K562 (cell line): Measurements from ENCODE around the gene PPP1R14D.

ENCODE experiments used
- MEF2A ChIP-seq: IDR thresholded peaks from 2 replicates; pipeline ENCODE4 v1.6.1; 2011; ENCODE audit warnings: low read depth, mild to moderate bottlenecking, low read length, moderate library complexity; ENCODE audit not compliant: control insufficient read depth
- POLR2AphosphoS5 ChIP-seq: IDR thresholded peaks from 2 replicates; pipeline ENCODE4 v1.6.1; 2011; ENCODE audit warnings: mild to moderate bottlenecking, low read depth, low read length, moderate library complexity; ENCODE audit not compliant: control insufficient read depth, insufficient read depth
- SETDB1 ChIP-seq: IDR thresholded peaks from one replicate; pipeline ENCODE4 v1.6.1; 2012; ENCODE audit warnings: low read length, control low read depth, inconsistent platforms
- YBX1 ChIP-seq: fragments of 450-650 bp; IDR thresholded peaks from 2 replicates; pipeline ENCODE4 v1.7.1; 2016; ENCODE audit warnings: mild to moderate bottlenecking
- ZNF143 ChIP-seq: sonication (generic); formaldehyde crosslinking; IDR thresholded peaks from 2 replicates; pipeline ENCODE4 v1.9.0; 2022; ENCODE audit warnings: mild to moderate bottlenecking, missing genetic modification reagents
- ZNF830 ChIP-seq: fragments of 250-450 bp; sonication (Bioruptor Pico); IDR thresholded peaks from 2 replicates; pipeline ENCODE4 v1.5.0; 2021; ENCODE audit warnings: mild to moderate bottlenecking
- ZSCAN29 ChIP-seq: fragments of 450-650 bp; IDR thresholded peaks from 2 replicates; pipeline ENCODE4 v1.6.1; 2017
- TF ChIP-seq, protein P1 (sequence below), 3 experiments: IDR thresholded peaks in 2 of 3; conservative IDR thresholded peaks in 1 of 3; 2 replicates each; pipeline ENCODE4 v1.5.1; 2011 to 2012; ENCODE audit warnings: low read length in 3 of 3, mild to moderate bottlenecking in 3 of 3, control low read depth in 2 of 3, improper control_type of control experiment in 1 of 3, inconsistent platforms in 1 of 3, low read depth in 1 of 3, mixed read lengths in 1 of 3, moderate library complexity in 1 of 3; ENCODE audit not compliant: insufficient read depth in 2 of 3
- TF ChIP-seq, protein P2 (sequence below): fragments of 250-450 bp; sonication (Bioruptor Pico); IDR thresholded peaks from 2 replicates; pipeline ENCODE4 v1.8.0; 2021; ENCODE audit warnings: moderate library complexity, mild to moderate bottlenecking, inconsistent platforms
- TF ChIP-seq, protein P3 (sequence below): sonication (generic); formaldehyde crosslinking; IDR thresholded peaks from 2 replicates; pipeline ENCODE4 v1.9.0; 2022; ENCODE audit warnings: mild to moderate bottlenecking, missing genetic modification reagents
- TF ChIP-seq, protein P4 (sequence below), 2 experiments: fragments of 450-650 bp in 1 of 2; sonication (generic) in 1 of 2; formaldehyde crosslinking in 1 of 2; IDR thresholded peaks in 1 of 2; conservative IDR thresholded peaks in 1 of 2; 2 replicates each; pipeline versions ENCODE4 v1.6.1 to v1.8.1; 2016 to 2023; ENCODE audit warnings: mild to moderate bottlenecking in 2 of 2, moderate library complexity in 2 of 2, inconsistent platforms in 1 of 2, missing genetic modification reagents in 1 of 2
- TF ChIP-seq, protein P5 (sequence below), 3 experiments: fragments of 200-800 bp in 1 of 3; sonication (Bioruptor generic) in 1 of 3; sonication (generic) in 1 of 3; formaldehyde crosslinking in 1 of 3; IDR thresholded peaks; 2 replicates each; pipeline versions ENCODE4 v1.6.1 to v1.8.0; 2016 to 2022; ENCODE audit warnings: mild to moderate bottlenecking in 2 of 3, missing compliant biosample characterization in 2 of 3, missing genetic modification characterization in 2 of 3, missing genetic modification reagents in 1 of 3

DNA sequence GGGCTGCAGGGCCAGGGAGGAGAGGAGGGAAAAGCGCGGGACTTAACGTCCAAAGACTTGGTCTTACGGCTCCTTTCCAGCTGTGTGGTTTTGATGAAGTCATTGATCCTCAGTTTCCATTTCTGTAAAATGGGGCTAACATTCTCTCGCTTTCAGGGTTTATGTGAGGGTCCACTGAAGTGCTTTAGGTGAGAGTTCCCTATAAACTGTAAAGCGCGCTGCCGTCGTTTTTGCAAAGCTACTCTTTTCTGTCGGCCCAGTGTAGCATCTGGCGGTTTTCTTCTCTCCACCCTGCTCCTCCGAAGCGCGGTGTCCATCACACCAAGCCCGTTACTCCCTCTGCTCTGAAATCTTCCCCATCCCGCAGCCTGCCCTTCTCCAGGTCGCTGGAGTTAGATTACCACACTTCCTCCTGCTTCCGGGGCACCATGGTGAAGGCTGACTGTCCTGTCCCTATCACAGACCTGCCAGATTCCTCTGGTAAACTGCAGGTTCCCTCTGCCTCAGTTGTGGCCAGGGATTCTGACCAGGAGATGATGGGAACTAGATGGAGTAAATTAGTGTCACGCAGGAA lies 20.5 kb downstream of the PPP1R14D start:
- TF ChIP-seq, protein P1, sequence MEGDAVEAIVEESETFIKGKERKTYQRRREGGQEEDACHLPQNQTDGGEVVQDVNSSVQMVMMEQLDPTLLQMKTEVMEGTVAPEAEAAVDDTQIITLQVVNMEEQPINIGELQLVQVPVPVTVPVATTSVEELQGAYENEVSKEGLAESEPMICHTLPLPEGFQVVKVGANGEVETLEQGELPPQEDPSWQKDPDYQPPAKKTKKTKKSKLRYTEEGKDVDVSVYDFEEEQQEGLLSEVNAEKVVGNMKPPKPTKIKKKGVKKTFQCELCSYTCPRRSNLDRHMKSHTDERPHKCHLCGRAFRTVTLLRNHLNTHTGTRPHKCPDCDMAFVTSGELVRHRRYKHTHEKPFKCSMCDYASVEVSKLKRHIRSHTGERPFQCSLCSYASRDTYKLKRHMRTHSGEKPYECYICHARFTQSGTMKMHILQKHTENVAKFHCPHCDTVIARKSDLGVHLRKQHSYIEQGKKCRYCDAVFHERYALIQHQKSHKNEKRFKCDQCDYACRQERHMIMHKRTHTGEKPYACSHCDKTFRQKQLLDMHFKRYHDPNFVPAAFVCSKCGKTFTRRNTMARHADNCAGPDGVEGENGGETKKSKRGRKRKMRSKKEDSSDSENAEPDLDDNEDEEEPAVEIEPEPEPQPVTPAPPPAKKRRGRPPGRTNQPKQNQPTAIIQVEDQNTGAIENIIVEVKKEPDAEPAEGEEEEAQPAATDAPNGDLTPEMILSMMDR (IDR thresholded peaks at IDR 0.05 in 2 of 3, conservative IDR thresholded peaks at IDR 0.05 in 1 of 3; ENCODE audit: insufficient read depth in 2 of 3, low read depth in 1 of 3, low read length in 3 of 3) = no peak
- TF ChIP-seq MEF2A (no peak), ZNF830 (CRISPR knock-in tag) (no peak), ZNF143 (no peak), ZSCAN29 (no peak), SETDB1 (no peak), POLR2AphosphoS5 (no peak), YBX1 (no peak)
- TF ChIP-seq, protein P2, sequence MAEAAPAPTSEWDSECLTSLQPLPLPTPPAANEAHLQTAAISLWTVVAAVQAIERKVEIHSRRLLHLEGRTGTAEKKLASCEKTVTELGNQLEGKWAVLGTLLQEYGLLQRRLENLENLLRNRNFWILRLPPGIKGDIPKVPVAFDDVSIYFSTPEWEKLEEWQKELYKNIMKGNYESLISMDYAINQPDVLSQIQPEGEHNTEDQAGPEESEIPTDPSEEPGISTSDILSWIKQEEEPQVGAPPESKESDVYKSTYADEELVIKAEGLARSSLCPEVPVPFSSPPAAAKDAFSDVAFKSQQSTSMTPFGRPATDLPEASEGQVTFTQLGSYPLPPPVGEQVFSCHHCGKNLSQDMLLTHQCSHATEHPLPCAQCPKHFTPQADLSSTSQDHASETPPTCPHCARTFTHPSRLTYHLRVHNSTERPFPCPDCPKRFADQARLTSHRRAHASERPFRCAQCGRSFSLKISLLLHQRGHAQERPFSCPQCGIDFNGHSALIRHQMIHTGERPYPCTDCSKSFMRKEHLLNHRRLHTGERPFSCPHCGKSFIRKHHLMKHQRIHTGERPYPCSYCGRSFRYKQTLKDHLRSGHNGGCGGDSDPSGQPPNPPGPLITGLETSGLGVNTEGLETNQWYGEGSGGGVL (CRISPR knock-in tag) = no peak
- TF ChIP-seq, protein P3, sequence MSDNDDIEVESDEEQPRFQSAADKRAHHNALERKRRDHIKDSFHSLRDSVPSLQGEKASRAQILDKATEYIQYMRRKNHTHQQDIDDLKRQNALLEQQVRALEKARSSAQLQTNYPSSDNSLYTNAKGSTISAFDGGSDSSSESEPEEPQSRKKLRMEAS (CRISPR knock-in tag) = no peak
- TF ChIP-seq, protein P4, sequence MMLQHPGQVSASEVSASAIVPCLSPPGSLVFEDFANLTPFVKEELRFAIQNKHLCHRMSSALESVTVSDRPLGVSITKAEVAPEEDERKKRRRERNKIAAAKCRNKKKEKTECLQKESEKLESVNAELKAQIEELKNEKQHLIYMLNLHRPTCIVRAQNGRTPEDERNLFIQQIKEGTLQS (IDR thresholded peaks at IDR 0.05) = no peak
- TF ChIP-seq, protein P4 (CRISPR knock-in tag; conservative IDR thresholded peaks at IDR 0.05) = no peak
- TF ChIP-seq, protein P5, sequence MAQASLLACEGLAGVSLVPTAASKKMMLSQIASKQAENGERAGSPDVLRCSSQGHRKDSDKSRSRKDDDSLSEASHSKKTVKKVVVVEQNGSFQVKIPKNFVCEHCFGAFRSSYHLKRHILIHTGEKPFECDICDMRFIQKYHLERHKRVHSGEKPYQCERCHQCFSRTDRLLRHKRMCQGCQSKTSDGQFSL (CRISPR knock-in tag; IDR thresholded peaks at IDR 0.05) = no peak
- TF ChIP-seq, protein P5 (tag; IDR thresholded peaks at IDR 0.05) = no peak
